ENCODE measurements around the gene FAM237B. TPM values are rescaled to one million over a fixed set of nuclear protein-coding genes. Genes with fewer than 3 reads are reported as not detected.

Gene FAM237B
- total and polyA plus RNA-seq, 2 of the 13 experiments (the other 11 are each of a cell fraction or from before 2014, with no cell fraction given) = not detected

DNA sequence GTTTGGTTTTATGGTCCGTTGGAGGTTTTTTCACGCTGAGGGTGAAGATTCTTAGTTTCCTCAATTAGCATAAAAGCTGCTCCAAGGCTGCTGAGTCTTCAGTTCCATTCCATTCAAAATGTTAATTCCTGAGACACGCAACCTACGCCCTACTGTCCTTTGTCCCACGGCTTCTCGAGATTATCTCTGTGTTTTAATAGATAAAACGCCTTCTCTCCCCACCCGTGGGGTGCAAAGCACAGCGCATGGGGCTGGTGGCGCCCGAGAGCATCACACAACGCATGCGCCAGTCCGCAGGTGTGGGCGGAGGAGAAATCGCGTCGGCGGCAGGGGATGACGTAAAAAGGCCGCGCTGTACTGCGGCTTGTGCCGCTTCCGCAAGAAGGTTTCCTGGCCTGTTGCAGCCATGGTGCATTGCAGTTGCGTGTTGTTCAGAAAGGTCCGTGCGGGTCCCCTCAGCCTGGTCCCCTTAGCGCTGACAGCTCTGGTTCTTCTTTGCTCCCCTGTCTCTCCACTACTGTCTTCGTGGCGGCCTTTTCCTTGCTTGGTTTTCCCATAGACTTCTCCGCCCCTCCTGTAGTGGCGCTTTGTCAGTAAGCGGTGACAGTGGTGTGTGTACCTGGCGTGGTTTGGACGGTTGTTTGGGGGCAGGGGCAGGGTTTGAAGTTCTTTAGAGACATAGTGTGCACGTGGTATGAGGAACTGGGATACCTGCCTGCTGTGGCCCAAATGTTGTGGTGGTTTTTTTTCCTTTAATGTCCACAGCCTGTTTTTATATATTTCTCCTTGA is 25.4 kb upstream of the FAM237B start, which contains the start of gene GTPBP10 (continued):
- TF ChIP-seq, protein P1, sequence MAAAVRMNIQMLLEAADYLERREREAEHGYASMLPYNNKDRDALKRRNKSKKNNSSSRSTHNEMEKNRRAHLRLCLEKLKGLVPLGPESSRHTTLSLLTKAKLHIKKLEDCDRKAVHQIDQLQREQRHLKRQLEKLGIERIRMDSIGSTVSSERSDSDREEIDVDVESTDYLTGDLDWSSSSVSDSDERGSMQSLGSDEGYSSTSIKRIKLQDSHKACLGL (CRISPR knock-in tag; IDR thresholded peaks at IDR 0.05) = peak; percentile 83; the same call in 1 of the 2 replicates
- TF ChIP-seq NFE2L1 (CRISPR knock-in tag; IDR thresholded peaks at IDR 0.05; ENCODE audit: borderline replicate concordance) (no peak), ZNF367 (CRISPR knock-in tag; IDR thresholded peaks at IDR 0.05; ENCODE audit: borderline replicate concordance) (no peak), TEAD3 (CRISPR knock-in tag; optimal IDR thresholded peaks at IDR 0.05; ENCODE audit: borderline replicate concordance) (peak; percentile 29), SRSF1 (optimal IDR thresholded peaks at IDR 0.05; ENCODE audit: low read depth, low read length) (no peak), ZSCAN20 (CRISPR knock-in tag; IDR thresholded peaks at IDR 0.05; ENCODE audit: borderline replicate concordance) (no peak), TEAD2 (CRISPR knock-in tag; IDR thresholded peaks at IDR 0.05) (no peak), NFE2 (CRISPR knock-in tag; IDR thresholded peaks at IDR 0.05) (no peak), YEATS4 (CRISPR knock-in tag; IDR thresholded peaks at IDR 0.05; ENCODE audit: borderline replicate concordance) (peak; percentile 91), HDAC6 (IDR thresholded peaks at IDR 0.05; ENCODE audit: low read depth, low read length) (no peak), ZKSCAN5 (CRISPR knock-in tag; IDR thresholded peaks at IDR 0.05) (no peak), HNRNPH1 (optimal IDR thresholded peaks at IDR 0.05; ENCODE audit: low read depth, low read length) (no peak), AHR (CRISPR knock-in tag; IDR thresholded peaks at IDR 0.05) (no peak; the same call in 1 of the 2 replicates), ELF4 (CRISPR knock-in tag; IDR thresholded peaks at IDR 0.05; ENCODE audit: borderline replicate concordance) (peak; percentile 63; the same call in 1 of the 2 replicates), BCL6 (CRISPR knock-in tag; IDR thresholded peaks at IDR 0.05) (peak; percentile 27; the same call in 1 of the 2 replicates), ZNF3 (CRISPR knock-in tag; IDR thresholded peaks at IDR 0.05) (peak; percentile 57; the same call in 1 of the 2 replicates), RFXANK (CRISPR knock-in tag; IDR thresholded peaks at IDR 0.05) (no peak), MAFF (IDR thresholded peaks at IDR 0.05; ENCODE audit: low read depth, low read length) (no peak), ZNF549 (CRISPR knock-in tag; IDR thresholded peaks at IDR 0.05) (no peak), ZNF20 (CRISPR knock-in tag; IDR thresholded peaks at IDR 0.05) (no peak), TOE1 (CRISPR knock-in tag; IDR thresholded peaks at IDR 0.05) (no peak), POGZ (CRISPR knock-in tag; IDR thresholded peaks at IDR 0.05) (peak; percentile 99), ZMYM4 (CRISPR knock-in tag; IDR thresholded peaks at IDR 0.05) (peak; percentile 99)
- TF ChIP-seq, protein P2, sequence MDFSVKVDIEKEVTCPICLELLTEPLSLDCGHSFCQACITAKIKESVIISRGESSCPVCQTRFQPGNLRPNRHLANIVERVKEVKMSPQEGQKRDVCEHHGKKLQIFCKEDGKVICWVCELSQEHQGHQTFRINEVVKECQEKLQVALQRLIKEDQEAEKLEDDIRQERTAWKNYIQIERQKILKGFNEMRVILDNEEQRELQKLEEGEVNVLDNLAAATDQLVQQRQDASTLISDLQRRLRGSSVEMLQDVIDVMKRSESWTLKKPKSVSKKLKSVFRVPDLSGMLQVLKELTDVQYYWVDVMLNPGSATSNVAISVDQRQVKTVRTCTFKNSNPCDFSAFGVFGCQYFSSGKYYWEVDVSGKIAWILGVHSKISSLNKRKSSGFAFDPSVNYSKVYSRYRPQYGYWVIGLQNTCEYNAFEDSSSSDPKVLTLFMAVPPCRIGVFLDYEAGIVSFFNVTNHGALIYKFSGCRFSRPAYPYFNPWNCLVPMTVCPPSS (IDR thresholded peaks at IDR 0.05) = no peak
- TF ChIP-seq, protein P3, sequence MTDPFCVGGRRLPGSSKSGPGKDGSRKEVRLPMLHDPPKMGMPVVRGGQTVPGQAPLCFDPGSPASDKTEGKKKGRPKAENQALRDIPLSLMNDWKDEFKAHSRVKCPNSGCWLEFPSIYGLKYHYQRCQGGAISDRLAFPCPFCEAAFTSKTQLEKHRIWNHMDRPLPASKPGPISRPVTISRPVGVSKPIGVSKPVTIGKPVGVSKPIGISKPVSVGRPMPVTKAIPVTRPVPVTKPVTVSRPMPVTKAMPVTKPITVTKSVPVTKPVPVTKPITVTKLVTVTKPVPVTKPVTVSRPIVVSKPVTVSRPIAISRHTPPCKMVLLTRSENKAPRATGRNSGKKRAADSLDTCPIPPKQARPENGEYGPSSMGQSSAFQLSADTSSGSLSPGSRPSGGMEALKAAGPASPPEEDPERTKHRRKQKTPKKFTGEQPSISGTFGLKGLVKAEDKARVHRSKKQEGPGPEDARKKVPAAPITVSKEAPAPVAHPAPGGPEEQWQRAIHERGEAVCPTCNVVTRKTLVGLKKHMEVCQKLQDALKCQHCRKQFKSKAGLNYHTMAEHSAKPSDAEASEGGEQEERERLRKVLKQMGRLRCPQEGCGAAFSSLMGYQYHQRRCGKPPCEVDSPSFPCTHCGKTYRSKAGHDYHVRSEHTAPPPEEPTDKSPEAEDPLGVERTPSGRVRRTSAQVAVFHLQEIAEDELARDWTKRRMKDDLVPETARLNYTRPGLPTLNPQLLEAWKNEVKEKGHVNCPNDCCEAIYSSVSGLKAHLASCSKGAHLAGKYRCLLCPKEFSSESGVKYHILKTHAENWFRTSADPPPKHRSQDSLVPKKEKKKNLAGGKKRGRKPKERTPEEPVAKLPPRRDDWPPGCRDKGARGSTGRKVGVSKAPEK (CRISPR knock-in tag; IDR thresholded peaks at IDR 0.05; ENCODE audit: borderline replicate concordance) = no peak
- TF ChIP-seq, protein P4, sequence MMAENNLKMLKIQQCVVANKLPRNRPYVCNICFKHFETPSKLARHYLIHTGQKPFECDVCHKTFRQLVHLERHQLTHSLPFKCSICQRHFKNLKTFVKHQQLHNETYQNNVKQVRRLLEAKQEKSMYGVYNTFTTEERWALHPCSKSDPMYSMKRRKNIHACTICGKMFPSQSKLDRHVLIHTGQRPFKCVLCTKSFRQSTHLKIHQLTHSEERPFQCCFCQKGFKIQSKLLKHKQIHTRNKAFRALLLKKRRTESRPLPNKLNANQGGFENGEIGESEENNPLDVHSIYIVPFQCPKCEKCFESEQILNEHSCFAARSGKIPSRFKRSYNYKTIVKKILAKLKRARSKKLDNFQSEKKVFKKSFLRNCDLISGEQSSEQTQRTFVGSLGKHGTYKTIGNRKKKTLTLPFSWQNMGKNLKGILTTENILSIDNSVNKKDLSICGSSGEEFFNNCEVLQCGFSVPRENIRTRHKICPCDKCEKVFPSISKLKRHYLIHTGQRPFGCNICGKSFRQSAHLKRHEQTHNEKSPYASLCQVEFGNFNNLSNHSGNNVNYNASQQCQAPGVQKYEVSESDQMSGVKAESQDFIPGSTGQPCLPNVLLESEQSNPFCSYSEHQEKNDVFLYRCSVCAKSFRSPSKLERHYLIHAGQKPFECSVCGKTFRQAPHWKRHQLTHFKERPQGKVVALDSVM (CRISPR knock-in tag; IDR thresholded peaks at IDR 0.05) = no peak
